ENCODE data around the gene TRIM63.

TRIM63 gene

DNA sequence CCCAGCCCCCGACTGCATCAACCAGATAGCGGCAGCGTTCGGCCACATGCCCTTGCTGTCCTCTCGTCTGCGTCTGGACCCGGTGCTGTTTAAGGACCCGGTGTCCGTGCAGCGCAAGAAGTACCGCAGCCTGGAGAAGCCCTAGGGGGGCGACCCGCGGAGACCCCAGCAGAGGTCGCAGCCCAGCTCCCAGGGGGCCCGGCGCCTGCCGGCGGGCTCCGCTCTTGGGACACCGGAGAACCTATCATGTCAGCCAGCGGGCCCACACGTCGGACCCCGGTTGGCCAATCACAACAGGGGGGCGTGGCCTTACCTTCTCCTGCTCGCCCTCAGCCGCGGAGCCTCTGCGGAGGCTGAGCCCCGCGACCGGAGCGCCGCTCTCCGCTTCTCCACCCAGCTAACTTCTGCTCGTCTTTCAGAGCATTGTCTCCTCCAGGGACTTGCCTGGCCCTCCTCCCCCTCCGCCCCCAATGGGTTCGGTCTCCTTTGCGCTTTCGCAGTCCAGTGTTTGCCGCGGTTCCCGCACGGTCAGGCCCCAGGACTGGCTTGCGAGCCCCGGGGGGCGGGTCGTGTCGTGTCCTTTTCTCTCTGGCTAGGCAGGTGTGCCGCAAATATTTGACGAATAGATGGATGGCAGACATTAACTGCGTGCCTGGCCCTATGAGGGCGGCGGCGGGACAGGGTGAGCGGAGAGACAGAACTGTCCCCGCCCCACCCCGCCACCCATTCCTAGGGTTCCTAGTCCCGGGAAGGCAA is 32.0 kb downstream of the TRIM63 start (continued):
- TF ChIP-seq ZNF701 (tag by site-specific recombination; IDR thresholded peaks at IDR 0.05) (no peak), ZNF549 (tag by site-specific recombination; IDR thresholded peaks at IDR 0.05) (no peak), HOXC10 (CRISPR knock-in tag; IDR thresholded peaks at IDR 0.05) (no peak), MEIS1 (CRISPR knock-in tag; IDR thresholded peaks at IDR 0.05; ENCODE audit: borderline replicate concordance) (no peak), ZNF747 (tag by site-specific recombination; IDR thresholded peaks at IDR 0.05) (no peak), KLF7 (tag by site-specific recombination; IDR thresholded peaks at IDR 0.05; ENCODE audit: borderline replicate concordance) (no peak), KLF8 (tag by site-specific recombination; IDR thresholded peaks at IDR 0.05) (peak; percentile 84; the same call in 1 of the 2 replicates), ZNF837 (tag by site-specific recombination; IDR thresholded peaks at IDR 0.05) (no peak), ZNF37A (tag by site-specific recombination; IDR thresholded peaks at IDR 0.05) (no peak), WT1 (tag by site-specific recombination; IDR thresholded peaks at IDR 0.05) (no peak; the same call in 1 of the 2 replicates), KLF9 (tag by site-specific recombination; IDR thresholded peaks at IDR 0.05; ENCODE audit: low read depth) (peak; percentile 81; the same call in 1 of the 2 replicates), ZNF548 (tag by site-specific recombination; IDR thresholded peaks at IDR 0.05) (no peak), ZNF10 (tag by site-specific recombination; IDR thresholded peaks at IDR 0.05) (0 out of 2 replicates have a peak, but pooled peaks have one; percentile 26), GFI1B (tag by site-specific recombination; IDR thresholded peaks at IDR 0.05) (no peak), ZFP37 (tag by site-specific recombination; IDR thresholded peaks at IDR 0.05) (no peak), ZBTB1 (tag by site-specific recombination; IDR thresholded peaks at IDR 0.05) (no peak; the same call in 1 of the 2 replicates), ZNF239 (tag by site-specific recombination; IDR thresholded peaks at IDR 0.05) (no peak), ZNF530 (tag by site-specific recombination; IDR thresholded peaks at IDR 0.05; ENCODE audit: low read depth) (no peak), ZNF214 (tag by site-specific recombination; IDR thresholded peaks at IDR 0.05; ENCODE audit: borderline replicate concordance) (no peak), SETDB1 (IDR thresholded peaks at IDR 0.05; ENCODE audit: insufficient read length, low read length) (no peak), ZSCAN30 (tag by site-specific recombination; IDR thresholded peaks at IDR 0.05) (peak; percentile 22; the same call in 1 of the 2 replicates), YY2 (tag by site-specific recombination; IDR thresholded peaks at IDR 0.05) (no peak), ZNF335 (tag by site-specific recombination; conservative IDR thresholded peaks at IDR 0.05) (peak; percentile 75), ZNF23 (tag by site-specific recombination; IDR thresholded peaks at IDR 0.05; ENCODE audit: borderline replicate concordance) (no peak), ZFP3 (tag by site-specific recombination; IDR thresholded peaks at IDR 0.05; ENCODE audit: low read depth) (no peak)
- TF ChIP-seq, protein P1, sequence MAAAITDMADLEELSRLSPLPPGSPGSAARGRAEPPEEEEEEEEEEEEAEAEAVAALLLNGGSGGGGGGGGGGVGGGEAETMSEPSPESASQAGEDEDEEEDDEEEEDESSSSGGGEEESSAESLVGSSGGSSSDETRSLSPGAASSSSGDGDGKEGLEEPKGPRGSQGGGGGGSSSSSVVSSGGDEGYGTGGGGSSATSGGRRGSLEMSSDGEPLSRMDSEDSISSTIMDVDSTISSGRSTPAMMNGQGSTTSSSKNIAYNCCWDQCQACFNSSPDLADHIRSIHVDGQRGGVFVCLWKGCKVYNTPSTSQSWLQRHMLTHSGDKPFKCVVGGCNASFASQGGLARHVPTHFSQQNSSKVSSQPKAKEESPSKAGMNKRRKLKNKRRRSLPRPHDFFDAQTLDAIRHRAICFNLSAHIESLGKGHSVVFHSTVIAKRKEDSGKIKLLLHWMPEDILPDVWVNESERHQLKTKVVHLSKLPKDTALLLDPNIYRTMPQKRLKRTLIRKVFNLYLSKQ (tag by site-specific recombination; IDR thresholded peaks at IDR 0.05; ENCODE audit: borderline replicate concordance) = no peak
- TF ChIP-seq, protein P2, sequence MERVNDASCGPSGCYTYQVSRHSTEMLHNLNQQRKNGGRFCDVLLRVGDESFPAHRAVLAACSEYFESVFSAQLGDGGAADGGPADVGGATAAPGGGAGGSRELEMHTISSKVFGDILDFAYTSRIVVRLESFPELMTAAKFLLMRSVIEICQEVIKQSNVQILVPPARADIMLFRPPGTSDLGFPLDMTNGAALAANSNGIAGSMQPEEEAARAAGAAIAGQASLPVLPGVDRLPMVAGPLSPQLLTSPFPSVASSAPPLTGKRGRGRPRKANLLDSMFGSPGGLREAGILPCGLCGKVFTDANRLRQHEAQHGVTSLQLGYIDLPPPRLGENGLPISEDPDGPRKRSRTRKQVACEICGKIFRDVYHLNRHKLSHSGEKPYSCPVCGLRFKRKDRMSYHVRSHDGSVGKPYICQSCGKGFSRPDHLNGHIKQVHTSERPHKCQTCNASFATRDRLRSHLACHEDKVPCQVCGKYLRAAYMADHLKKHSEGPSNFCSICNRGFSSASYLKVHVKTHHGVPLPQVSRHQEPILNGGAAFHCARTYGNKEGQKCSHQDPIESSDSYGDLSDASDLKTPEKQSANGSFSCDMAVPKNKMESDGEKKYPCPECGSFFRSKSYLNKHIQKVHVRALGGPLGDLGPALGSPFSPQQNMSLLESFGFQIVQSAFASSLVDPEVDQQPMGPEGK (tag by site-specific recombination; IDR thresholded peaks at IDR 0.05) = peak; percentile 76
- TF ChIP-seq, protein P3, sequence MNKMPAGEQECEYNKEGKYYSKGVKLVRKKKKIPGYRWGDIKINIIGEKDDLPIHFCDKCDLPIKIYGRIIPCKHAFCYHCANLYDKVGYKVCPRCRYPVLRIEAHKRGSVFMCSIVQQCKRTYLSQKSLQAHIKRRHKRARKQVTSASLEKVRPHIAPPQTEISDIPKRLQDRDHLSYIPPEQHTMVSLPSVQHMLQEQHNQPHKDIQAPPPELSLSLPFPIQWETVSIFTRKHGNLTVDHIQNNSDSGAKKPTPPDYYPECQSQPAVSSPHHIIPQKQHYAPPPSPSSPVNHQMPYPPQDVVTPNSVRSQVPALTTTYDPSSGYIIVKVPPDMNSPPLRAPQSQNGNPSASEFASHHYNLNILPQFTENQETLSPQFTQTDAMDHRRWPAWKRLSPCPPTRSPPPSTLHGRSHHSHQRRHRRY (tag by site-specific recombination; IDR thresholded peaks at IDR 0.05) = no peak
- TF ChIP-seq, protein P4, sequence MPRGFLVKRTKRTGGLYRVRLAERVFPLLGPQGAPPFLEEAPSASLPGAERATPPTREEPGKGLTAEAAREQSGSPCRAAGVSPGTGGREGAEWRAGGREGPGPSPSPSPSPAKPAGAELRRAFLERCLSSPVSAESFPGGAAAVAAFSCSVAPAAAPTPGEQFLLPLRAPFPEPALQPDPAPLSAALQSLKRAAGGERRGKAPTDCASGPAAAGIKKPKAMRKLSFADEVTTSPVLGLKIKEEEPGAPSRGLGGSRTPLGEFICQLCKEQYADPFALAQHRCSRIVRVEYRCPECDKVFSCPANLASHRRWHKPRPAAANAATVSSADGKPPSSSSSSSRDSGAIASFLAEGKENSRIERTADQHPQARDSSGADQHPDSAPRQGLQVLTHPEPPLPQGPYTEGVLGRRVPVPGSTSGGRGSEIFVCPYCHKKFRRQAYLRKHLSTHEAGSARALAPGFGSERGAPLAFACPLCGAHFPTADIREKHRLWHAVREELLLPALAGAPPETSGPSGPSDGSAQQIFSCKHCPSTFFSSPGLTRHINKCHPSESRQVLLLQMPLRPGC (tag by site-specific recombination; IDR thresholded peaks at IDR 0.05) = peak; percentile 25; the same call in 1 of the 2 replicates
- TF ChIP-seq, protein P5, sequence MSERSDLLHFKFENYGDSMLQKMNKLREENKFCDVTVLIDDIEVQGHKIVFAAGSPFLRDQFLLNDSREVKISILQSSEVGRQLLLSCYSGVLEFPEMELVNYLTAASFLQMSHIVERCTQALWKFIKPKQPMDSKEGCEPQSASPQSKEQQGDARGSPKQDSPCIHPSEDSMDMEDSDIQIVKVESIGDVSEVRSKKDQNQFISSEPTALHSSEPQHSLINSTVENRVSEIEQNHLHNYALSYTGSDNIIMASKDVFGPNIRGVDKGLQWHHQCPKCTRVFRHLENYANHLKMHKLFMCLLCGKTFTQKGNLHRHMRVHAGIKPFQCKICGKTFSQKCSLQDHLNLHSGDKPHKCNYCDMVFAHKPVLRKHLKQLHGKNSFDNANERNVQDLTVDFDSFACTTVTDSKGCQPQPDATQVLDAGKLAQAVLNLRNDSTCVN (tag by site-specific recombination; optimal IDR thresholded peaks at IDR 0.05) = peak; percentile 70
- TF ChIP-seq, protein P6, sequence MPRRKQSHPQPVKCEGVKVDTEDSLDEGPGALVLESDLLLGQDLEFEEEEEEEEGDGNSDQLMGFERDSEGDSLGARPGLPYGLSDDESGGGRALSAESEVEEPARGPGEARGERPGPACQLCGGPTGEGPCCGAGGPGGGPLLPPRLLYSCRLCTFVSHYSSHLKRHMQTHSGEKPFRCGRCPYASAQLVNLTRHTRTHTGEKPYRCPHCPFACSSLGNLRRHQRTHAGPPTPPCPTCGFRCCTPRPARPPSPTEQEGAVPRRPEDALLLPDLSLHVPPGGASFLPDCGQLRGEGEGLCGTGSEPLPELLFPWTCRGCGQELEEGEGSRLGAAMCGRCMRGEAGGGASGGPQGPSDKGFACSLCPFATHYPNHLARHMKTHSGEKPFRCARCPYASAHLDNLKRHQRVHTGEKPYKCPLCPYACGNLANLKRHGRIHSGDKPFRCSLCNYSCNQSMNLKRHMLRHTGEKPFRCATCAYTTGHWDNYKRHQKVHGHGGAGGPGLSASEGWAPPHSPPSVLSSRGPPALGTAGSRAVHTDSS (tag by site-specific recombination; IDR thresholded peaks at IDR 0.05) = no peak
